Stimulated activated CD8-positive, alpha-beta memory T cell treated with anti-CD3 and anti-CD28 coated beads, Interleukin-12 subunit alpha, Interleukin-12 subunit beta, amount 100 ng/mL, for 1 hour (primary cell): Measurements from ENCODE around the gene DAZAP1.

Experiments used
- DNase-seq: peaks from one replicate; pipeline ENCODE4 v3.0.0-alpha.2; 2020; ENCODE audit warnings: low read depth

DAZAP1 gene

DNA sequence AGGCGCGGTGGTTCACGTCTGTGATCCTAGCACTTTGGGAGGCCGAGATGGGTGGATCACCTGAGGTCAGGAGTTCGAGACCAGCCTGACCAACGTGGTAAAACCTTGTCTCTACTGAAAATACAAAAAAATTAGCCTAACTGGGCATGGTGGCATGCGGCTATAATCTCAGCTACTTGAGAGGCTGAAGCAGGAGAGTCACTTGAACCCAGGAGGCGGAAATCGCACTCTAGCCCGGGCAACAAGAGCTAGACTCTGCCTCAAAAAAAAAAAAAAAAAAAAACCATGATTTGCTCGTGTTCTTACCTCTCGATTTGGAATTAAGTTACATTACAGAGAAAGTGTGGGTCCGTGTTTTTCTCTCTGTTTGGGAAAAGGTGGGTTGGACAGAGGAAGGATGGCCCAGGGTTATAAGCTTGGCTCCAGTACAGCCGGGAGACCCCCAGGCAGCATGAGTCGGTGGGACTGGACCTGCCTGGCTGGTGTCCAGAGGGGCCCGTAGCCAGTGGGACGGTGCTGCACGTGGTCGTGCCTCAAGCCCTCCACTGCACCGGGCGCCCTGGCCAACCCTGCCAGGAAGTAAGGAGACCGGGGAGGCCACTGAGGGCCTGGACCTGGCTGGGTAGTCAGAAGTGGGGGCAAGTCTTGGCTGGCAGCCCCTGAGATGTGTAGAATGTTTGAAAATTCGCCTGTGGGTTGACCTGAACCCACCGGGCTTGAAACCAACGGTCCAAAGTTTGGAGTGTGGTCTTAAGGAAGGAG is 34.5 kb downstream of the DAZAP1 start:
- no peak for DNase-seq

DNA sequence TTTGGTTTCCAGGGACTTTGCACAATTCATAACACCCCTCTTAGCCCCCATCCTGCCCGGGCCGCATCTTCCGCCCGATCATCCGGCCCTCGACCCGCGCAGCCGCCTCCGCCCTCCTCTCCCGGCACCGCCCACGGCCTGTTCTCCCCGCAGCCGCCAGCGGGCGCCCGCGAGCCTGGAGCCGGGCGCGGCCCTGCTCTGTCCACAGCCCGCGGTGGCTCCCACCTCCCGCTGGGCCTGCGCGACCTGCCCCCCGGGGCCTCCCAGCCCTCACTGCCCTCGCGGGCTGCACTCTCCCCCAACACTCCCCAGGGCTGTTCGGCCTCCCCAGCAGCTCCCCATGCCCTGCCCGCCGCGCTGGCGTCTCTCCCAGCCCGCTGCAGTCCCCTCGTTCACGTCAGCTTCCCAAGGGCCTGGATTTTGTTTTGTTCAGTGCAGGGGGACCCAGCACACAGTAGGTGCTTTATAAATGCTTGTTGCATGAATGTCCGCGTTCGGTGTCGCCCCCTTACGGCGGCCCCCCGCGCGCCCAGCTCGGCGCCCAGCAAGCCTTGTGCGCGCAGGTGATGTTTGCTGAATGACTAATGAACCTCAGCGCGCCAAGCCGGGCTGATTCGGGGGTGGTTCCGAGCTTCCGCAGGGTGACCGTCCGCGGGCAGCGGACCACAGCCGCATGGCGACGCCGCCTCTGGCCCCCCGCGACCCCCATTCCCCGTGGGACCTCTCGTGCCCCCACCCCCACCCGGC is 38.0 kb downstream of the DAZAP1 start:
- DNase-seq: peak; percentile 53

DNA sequence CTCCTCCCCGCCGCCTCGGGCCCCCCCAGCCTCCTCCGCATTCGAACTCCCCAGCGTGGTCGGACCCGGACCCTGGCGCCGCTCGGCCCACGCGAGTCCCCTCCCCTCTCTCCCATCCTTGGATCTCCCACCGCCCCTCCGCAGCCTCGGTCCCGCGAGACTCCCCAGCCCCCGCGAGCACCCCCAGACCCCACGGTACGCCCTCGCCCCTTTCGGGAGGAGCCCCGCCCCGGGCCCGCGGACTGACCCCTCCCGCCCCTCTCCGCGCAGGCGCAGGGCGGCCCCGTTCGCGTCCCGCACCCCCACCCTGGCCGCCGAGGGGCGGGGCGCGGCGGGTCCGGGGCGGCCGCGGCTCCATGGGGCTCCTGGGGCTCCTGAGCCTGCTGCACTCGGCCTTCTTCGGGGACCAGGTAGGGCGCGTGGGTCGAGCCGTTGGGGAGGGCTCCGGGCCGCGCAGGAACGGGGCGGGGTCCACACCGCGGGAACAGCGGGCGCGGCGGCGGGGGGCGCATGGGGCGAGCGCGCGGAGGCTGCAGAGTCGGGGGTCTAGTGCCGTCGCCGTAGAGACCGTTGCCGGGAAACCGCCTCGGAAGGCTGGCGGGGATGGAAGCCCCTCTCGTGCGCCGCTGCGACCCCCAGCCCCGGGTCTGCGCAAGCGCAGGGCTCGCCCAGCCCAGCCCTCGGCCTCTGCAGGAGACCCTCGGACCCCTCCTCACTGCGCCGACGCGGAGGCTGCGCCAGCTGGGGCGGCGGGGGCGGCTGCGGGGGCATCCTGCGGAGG is 38.7 kb downstream of the DAZAP1 start:
- no peak for DNase-seq

DNA sequence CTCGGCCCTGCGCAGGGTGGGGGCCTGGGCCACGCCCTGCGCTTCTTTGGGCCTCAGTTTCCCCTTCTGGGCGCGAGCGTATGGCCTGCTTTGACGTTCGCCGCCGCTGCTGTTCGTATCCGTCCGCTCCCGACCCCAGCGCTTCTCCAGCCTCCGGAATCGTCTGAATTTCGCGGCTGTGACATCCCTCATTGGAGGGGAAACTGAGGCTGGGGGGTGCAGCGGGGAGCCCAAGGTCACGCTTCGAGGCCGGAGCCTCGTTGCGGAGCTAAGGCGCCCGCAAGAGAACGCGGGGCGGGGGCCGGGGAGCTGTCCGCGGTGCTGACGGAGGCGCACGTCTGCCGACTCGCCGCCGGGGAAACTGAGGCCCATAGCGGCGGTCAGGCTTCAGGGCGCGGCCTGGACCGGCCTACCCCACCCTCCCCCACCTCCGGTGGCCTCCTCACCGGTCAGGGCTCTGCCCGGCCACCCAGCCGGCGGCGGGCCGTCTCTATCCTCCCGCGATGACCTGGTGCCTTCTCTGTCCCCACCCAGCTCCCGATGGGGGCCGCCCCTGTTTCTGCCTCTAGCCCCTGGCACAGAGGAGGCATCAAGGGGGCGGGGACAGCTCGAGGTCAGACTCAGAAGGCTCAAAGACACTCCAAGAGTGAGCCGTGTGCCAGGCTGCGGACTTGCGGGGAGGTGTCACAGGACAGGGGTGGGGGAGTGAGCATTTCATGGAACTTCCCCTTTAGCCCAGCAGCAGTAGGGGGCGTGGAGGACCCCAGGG is 39.5 kb downstream of the DAZAP1 start:
- no peak for DNase-seq

DNA sequence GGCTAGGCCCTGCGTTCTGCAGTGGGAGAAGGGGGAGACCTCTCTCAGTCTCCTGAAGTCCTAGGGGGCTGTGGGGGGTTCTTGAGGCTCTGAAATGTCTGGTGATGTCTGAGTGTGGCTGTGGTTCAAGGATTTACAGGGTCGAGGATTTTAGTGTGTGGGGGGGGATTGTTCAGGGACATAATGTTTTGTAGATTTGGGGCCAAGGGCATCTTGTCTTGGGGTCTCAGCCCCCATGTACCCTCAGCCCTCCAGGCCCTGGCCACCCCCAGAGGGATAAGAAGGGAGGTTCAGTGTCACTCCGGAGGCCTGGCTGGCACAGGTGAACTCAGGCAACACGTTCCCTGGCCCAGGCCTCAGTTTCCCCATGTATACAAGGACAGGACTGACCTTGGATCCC is 40.1 kb downstream of the DAZAP1 start:
- DNase-seq: no peak

DNA sequence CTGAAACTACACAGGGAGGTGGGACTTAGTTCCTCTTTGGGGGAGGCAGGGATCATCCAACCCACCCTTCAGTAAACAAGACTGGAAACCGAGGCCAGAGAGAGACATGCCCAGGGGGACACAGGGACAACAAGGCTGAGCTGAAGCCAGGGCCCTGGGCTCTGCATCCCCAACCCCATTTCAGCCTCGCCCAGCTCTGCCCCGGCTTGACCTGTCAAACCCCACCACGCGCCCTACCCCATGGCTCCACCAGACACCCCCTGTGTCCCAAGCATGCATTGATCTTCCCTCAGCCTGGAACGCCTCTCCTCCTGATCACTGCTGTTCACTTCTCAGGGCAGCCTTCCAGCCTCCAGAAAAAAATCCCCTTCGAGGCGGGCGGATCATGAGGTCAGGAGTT is 40.6 kb downstream of the DAZAP1 start:
- no peak for DNase-seq

DNA sequence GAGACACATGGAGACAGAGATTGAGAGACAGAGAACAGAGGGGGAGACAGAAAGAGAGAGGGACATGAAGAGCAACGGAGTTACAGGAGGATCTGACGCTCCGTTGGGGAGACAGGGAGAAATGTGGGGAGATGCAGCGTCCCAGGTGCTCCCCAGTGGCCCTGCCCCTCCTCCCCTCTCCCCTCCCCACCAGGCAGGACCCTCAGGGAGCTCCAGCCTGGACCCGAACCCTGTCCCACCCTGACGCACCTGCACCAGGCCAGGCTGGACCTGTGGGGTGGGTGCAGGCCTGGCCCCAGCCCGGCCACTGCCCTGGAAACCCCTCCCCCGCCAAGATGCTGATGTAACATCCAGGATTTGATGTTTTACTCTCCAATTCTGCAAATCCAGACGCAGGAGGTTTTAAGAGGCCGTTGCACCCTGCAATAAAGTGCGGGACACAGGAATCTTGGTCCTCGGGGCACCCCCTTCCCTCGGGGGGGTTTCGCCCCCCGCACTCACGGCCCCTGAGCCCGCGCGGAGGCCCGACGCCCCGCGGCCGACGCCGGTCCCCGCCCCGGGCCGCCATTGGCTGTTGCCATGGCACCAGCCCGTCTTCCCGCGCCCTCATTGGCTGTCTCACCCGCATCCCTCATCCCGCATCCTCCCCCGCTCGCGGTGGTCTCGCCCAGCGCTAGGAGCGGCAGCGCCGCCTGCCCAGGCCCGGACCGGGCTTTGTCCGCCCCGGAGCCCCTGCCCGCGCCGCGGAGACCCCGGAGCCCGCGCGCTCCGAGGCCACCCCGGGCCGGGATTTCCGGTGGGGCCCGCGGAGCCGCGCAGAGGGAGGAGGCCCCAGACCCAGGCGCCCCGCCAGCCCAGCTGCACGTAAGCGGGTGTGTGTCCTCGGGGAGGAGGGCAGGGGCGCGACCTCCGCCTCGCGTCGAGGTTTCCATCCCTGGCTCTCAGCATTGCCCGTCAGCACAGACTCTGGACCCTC is 42.4 kb downstream of the DAZAP1 start, which contains the start of gene APC2:
Gene APC2 (plus strand): TSS at position 655 of the 976 bp plus-strand sequence. CDS start 2,881 bp downstream, outside the sequence.
- DNase-seq: no peak

DNA sequence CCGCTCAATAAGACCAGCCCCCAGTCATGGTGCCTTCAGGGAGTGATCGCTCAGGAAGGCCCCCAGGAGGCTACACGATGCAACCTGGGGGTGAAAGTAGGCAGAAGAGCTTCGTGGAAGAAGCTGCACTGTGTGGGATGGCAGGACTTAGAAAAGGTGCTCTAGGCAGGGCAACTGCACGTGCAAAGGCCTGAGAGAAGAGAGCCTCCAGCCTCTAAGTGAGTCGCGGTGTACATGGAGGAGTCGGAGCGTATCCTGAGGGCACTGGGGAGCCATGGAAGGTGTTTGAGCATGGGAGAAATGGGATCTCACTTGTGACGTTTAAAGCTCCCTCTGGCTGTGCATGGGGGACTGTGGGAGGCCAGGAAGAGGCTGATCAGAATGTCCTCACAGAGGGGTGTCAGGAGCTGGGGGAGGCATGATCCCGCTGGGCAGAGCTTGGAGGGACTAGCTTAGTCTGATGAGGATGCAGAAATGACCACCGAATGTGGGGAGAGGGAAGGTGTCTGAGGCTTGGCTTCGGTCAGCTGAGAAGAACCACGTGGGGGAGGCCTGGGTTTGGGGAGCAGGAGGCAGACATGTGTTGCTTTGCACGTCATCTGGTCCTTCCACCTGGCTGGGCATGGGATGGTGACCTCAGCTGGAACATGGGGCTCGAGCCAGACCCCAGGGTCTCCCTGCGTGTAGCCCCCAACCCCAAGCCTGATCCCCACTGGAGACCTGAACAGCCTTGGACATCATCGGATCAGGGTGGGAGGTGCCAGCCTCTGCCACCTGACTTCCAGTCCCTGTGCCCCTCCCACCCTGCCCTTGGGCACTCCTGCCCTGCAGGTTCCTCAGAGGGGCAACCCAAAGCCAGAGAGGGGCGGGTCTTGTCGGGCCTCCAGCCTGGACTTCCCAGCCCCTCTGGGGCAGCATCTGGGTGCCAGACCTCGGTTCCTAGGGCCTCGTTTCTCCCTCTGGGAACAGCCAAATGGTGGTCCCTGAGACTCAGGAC is 43.6 kb downstream of the DAZAP1 start:
- DNase-seq: no peak

DNA sequence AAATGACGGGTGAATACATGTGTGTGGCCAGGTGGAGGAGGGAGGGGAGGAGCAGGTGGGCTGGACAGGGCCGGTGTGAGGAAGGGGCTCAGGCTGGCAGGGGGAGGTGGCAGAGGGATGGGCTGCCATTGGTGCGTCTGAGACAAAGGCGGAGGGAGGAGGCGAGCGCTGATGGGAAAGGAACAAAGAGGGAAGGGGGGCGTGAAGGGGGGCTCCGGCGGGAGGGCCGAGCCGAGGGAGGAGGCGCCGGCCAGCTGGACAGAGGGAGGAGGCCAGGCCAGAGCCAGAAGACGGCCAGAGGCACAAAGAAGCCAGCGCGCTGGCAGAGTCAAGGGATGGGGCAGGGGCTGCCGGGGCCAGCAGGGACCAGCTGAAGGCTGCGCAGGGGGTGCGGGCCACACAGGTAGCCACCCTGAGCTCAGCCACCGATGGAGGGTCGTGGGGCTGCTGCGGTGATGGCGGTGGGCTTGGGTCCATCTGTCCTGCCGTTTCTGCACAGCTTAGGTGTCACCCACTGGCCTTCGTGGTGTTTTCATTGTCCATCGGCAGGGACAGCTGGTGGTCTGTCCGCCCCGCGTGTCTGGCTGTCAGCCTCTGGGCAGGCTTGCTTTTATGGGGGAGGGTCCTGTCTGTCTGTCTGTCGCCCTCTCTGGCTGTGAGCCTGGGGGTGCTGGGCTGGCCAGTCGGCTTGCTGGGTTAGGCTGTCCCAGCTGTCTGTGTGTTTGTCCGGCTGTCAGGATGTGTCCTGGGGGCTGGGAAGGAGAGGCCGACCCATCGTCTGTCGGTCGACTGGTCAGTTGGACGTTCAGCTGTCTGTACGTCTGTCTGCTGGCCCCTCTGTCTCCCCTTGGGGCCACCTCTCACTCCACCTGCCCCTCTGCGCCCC is 44.8 kb downstream of the DAZAP1 start:
- DNase-seq: no peak

DNA sequence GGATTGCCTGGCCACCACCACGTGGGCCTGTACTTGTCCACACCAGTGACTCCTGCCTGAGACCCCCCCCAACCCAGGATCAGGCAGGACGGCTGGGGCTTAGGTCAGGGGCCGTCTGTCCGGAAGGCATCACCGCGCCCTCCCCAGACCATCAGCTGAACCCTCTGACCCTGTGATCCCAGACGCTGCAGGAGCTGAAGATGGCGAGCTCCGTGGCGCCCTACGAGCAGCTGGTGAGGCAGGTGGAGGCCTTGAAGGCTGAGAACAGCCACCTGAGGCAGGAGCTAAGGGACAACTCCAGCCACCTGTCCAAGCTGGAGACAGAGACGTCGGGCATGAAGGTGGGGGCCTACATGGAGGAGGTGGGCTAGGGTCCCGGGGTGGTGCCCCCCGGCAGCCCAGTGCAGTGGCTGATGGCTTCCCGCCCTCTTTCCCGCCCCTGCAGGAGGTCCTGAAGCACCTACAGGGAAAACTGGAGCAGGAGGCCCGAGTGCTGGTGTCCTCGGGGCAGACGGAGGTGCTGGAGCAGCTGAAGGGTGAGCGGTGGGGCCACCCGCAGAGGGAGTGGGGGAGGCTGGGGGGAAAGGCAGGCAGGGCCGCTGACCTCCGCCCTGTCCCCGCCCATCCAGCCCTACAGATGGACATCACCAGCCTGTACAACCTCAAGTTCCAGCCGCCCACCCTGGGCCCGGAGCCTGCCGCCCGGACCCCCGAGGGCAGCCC is 45.6 kb downstream of the DAZAP1 start:
- no peak for DNase-seq

DNA sequence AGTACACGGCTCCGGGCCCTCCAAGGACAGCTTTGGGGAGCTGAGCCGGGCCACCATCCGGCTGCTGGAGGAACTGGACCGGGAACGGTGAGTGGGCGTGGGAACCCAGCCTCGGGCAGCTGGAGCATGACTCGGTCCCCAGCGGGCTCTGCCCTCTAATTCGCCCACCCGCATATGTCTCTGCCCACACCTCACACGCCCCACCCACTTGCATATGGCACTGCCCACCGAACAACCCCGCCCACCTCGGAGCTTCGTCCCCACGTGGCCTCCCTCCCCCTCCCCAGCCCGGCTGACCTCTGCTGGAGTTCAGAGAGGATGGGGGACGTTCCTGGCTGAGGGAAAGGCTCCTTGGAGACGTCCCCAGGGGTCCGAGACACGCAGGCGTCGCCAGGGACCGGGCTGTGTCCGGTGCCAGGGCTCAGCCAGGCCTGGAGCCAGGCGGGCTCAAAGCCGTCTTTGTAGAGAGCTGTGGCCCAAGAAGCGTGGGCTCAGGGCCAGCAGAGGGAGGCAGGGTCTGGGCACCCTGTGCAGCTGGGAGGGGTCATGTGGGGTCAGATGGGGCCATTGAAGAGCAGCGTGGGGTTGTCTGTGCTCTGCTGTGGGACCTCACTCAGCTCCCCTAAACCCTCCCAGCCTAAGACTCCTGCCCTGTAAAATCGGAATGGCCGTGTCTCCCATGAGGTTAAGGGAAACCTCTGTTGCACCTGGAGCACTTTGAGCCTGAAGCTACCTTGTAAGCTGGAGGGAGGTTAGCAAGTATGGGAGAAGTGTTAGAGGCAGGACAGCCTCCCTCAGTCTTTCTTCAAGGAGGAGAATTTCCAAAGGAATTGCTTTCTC is 46.4 kb downstream of the DAZAP1 start:
- DNase-seq: no peak

DNA sequence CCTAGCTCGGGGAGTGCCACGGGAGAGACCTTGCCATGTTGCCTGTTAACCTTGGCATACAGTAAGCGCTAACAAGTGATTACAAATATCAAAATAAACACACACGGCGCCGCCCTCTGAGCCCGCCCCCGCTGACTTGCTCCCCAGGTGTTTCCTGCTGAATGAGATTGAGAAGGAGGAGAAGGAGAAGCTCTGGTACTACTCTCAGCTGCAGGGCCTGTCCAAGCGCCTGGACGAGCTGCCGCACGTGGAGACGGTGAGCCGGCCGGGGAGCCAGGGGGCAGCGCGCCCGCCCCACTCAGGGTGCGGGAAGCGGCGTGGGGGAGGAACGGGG is 47.6 kb downstream of the DAZAP1 start:
- no peak for DNase-seq

DNA sequence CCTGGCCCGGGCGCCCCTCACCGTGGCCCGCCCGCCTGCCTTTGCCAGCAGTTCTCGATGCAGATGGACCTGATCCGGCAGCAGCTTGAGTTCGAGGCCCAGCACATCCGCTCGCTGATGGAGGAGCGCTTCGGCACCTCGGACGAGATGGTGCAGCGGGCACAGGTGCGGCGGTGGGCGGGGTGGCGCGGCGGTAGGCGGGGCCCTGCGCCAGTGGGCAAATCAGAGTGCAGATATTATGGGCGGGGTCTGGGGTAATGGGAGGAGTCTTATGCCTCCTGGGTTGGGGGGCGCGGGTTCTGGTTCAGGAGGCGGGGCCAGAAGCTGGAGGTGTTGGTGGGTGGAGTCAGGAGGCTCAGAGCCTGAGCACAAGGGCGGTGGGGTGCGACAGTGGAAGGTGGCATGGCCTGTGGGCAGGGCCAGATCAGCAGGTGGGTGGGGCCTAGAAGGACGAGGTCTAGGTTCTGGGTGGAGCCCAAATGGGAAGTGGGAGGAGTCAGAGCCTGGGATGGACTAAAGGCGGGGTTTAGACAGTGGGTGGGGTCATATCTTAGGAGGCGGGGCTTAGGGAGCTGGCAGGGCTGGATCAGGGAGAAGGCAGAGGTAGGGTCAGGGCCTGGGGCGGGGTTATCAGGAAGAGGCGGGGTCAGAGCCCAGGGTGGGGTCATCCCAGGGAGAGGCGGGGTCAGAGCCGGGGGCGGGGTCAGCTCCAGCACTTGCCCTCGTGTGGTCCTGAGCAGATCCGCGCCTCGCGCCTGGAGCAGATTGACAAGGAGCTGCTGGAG is 48.1 kb downstream of the DAZAP1 start:
- DNase-seq: no peak

DNA sequence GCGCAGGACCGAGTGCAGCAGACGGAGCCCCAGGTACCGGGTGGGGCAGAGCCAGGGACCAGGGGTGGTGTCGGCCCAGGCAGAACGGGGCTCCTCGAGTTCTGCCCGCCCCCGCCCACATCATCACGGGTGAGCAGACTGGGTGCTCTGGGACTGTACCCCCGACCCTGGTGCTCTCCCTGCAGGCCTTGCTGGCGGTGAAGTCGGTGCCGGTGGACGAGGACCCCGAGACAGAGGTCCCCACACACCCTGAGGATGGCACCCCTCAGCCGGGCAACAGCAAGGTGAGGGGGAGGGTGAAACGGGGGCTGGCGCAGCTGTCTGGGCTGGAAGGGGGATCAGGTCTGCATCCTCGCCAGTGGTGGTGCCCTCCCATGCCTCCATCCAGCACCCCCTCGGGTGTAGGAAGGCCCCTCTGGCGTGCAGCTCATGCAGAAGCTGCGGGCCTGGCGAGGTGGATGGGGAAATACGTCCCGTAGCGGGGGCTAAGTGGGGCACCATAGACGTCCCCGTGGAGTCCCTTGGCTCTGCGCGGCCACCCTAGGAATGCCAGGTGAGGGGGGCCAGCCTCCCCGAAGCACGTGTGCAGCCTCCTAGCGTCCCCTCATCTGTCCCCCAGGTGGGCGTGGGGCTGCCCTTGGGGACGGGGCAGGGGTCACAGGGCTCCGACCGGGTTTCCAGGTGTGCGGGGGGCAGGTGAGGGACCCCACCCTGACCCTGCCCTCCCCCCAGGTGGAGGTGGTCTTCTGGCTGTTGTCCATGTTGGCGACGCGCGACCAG is 48.9 kb downstream of the DAZAP1 start:
- no peak for DNase-seq

DNA sequence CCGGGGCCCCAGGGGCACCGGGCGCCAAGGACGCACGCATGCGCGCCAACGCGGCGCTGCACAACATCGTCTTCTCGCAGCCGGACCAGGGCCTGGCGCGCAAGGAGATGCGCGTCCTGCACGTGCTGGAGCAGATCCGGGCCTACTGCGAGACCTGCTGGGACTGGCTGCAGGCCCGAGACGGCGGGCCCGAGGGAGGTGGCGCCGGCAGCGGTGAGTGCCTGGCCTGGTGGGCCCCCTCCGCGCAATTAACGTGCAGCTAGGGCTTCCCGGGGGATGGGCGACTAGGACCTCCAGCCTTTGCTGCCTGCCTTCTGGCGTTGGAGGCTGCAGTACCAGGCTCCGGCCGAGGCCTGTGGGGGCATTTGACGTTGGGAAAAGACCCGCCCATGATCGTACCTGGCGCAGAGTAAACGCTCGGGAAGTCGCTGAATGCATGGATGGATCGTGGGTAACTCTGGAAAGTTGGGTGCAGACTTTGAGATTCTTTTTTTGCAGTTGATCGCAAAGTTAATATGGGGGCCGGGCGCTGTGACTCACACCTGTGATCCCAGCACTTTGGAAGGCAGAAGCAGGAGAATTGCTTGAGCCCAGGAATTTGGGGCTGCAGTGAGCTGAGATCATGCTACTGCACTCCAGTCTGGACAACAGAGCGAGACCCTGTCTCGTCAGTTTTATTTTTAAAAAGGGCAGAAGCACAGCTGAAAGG is 49.8 kb downstream of the DAZAP1 start:
- DNase-seq: no peak
